K562 (cell line): Measurements from ENCODE around the gene YBX2. TPM values are rescaled to one million over a fixed set of nuclear protein-coding genes. Genes with fewer than 3 reads are reported as not detected.

Experiments
- MEF2D ChIP-seq: conservative IDR thresholded peaks from 2 replicates; pipeline ENCODE4 v1.6.1; 2016; ENCODE audit warnings: low read depth, missing genetic modification characterization, missing compliant biosample characterization
- SMARCC2 ChIP-seq: fragments of 450-650 bp; IDR thresholded peaks from 2 replicates; pipeline ENCODE4 v1.6.1; 2017; ENCODE audit warnings: antibody characterized with exemption, moderate library complexity, mild to moderate bottlenecking, low read depth
- TRIM28 ChIP-seq: fragments of 450-650 bp; IDR thresholded peaks from 2 replicates; pipeline ENCODE4 v1.6.1; 2017
- ZNF124 ChIP-seq: sonication (generic); formaldehyde crosslinking; IDR thresholded peaks from 2 replicates; pipeline ENCODE4 v1.8.1; 2022; ENCODE audit warnings: missing genetic modification reagents
- polyA plus RNA-seq, 8 experiments: library from polyadenylated mRNA; depleted of rRNA in 4 of 8; stranded (reverse) in 5 of 8; unstranded in 3 of 8; fragments of >200 nt; fragmentation: Nextera tagmentation in 2 of 8; fragmentation: Illumina TruSeq in 1 of 8; extraction: Ambion mirVana in 2 of 8; extraction: Trizol in 1 of 8; gene quantifications; 2 replicates each; pipeline versions ENCODE4 v1.2.1 to v1.2.3, GENCODE V29; 2011 to 2014; ENCODE audit warnings: inconsistent platforms in 1 of 8, missing spikeins in 1 of 8
- total RNA-seq, 7 experiments: library from RNA; depleted of rRNA in 6 of 7; stranded (reverse); fragments of >200 nt in 6 of 7; fragmentation: Illumina TruSeq in 2 of 7; extraction: Trizol in 2 of 7; gene quantifications; 2 replicates each; pipeline versions ENCODE4 v1.2.1 to v1.2.3, GENCODE V29; 2011 to 2021; ENCODE audit warnings: low replicate concordance in 1 of 7
- TF ChIP-seq, protein P1 (sequence below), 2 experiments: fragments of 450-650 bp; formaldehyde crosslinking in 1 of 2; IDR thresholded peaks; 2 replicates each; pipeline versions ENCODE4 v1.4.0 to v1.6.1; 2014 to 2020; ENCODE audit warnings: mild to moderate bottlenecking in 2 of 2, borderline replicate concordance in 1 of 2, low read depth in 1 of 2
- TF ChIP-seq, protein P2 (sequence below): fragments of 250-450 bp; sonication (Bioruptor Pico); IDR thresholded peaks from 2 replicates; pipeline ENCODE4 v1.8.0; 2022; ENCODE audit warnings: moderate library complexity, mild to moderate bottlenecking, inconsistent platforms
- TF ChIP-seq, protein P3 (sequence below): fragments of 250-450 bp; sonication (Bioruptor Pico); IDR thresholded peaks from 2 replicates; pipeline ENCODE4 v1.8.0; 2021; ENCODE audit warnings: moderate library complexity, mild to moderate bottlenecking, inconsistent platforms

YBX2 gene
- total and polyA plus RNA-seq, 9 of the 15 experiments (the other 6 are each of a cell fraction or from before 2014, with no cell fraction given): 0.03 to 0.59 (median 0.27) TPM; not detected in 6

DNA sequence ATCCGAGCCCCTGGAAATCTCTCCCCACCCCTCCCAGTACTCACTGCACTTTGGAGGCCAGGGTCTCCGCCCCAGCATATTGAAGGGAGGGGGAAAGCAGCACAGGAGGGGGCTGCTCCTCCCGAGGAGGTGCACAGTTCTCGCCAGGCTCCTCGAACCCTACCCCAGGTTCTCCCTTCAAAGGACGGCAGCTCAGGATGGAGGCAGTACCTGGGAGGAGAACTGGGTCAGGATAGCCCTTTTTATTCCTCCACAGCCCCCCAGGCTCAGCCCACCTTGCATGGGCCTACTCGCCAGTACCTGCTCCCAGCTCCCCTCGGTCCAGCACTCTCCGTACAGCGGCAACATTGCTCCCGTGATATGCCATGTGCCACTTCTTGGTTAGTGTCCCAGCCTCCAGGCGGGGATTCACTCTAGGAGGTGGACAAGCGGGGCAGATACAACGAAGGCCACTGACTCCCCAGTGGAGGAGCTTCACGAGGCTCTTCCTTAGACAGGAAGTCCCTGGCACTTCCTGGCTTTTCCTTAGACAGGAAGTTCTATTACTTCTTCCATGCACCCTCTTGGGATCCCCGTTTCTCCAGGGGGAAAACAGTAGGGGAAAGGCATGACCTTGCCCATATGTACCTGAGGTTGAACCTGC is 22.8 kb upstream of the YBX2 start (continued):
- TF ChIP-seq, protein P1, sequence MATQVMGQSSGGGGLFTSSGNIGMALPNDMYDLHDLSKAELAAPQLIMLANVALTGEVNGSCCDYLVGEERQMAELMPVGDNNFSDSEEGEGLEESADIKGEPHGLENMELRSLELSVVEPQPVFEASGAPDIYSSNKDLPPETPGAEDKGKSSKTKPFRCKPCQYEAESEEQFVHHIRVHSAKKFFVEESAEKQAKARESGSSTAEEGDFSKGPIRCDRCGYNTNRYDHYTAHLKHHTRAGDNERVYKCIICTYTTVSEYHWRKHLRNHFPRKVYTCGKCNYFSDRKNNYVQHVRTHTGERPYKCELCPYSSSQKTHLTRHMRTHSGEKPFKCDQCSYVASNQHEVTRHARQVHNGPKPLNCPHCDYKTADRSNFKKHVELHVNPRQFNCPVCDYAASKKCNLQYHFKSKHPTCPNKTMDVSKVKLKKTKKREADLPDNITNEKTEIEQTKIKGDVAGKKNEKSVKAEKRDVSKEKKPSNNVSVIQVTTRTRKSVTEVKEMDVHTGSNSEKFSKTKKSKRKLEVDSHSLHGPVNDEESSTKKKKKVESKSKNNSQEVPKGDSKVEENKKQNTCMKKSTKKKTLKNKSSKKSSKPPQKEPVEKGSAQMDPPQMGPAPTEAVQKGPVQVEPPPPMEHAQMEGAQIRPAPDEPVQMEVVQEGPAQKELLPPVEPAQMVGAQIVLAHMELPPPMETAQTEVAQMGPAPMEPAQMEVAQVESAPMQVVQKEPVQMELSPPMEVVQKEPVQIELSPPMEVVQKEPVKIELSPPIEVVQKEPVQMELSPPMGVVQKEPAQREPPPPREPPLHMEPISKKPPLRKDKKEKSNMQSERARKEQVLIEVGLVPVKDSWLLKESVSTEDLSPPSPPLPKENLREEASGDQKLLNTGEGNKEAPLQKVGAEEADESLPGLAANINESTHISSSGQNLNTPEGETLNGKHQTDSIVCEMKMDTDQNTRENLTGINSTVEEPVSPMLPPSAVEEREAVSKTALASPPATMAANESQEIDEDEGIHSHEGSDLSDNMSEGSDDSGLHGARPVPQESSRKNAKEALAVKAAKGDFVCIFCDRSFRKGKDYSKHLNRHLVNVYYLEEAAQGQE (IDR thresholded peaks at IDR 0.05; ENCODE audit: borderline replicate concordance): no peak
- TF ChIP-seq, protein P1 (CRISPR knock-in tag; IDR thresholded peaks at IDR 0.05; ENCODE audit: low read depth): no peak
- TF ChIP-seq TRIM28: no peak
- TF ChIP-seq SMARCC2: no peak
- no peak for TF ChIP-seq MEF2D (tag)
- TF ChIP-seq, protein P2, sequence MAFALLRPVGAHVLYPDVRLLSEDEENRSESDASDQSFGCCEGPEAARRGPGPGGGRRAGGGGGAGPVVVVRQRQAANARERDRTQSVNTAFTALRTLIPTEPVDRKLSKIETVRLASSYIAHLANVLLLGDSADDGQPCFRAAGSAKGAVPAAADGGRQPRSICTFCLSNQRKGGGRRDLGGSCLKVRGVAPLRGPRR (CRISPR knock-in tag): no peak
- TF ChIP-seq, protein P3, sequence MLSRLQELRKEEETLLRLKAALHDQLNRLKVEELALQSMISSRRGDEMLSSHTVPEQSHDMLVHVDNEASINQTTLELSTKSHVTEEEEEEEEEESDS (CRISPR knock-in tag): no peak
- no peak for TF ChIP-seq ZNF124 (CRISPR knock-in tag)
